Measurements from ENCODE around the gene TXNIP. TPM values are rescaled to one million over a fixed set of nuclear protein-coding genes. Genes with fewer than 3 reads are reported as not detected.
A peak's percentile ranks its signal among the peaks of the same experiment; 100 is the strongest.

TXNIP gene
- total RNA-seq, 1 experiment from 2014 or later, result 2.5 TPM

GRCh38 chr1:145962157-145963102, 33.9 kb downstream of the TXNIP start:
- H3K4me2 ChIP-seq (ENCODE audit: low read length), result peak overlapping the region; percentile 80
- peak overlapping the region; percentile 67 for H3K9ac ChIP-seq (ENCODE audit: low read length)
- peak overlapping the region; percentile 1 for H2AFZ ChIP-seq (ENCODE audit: low read depth, low read length, poor library complexity, severe bottlenecking)
- ChIA-PET CTCF (no interaction called here), RAD21 (ENCODE audit: low non-redundant PET in 1 of 2, low total read pairs in 2 of 2, uncharacterized antibody in 2 of 2, unreplicated experiment in 2 of 2) (interaction anchor here in 1 of 2 experiments (0.6 kb wide), 1 partner anchor 76 kb away, joined by 3 read pairs; no protein-coding TSS in a partner anchor), POLR2A (interaction anchor here (0.6 to 2.1 kb wide), 4 partner anchors 17 to 682 kb away, joined by 3 to 22 read pairs (median 6); partner anchors contain the start of gene RBM8A)
- no peaks in the 10 kb centered on the region; a peak in 1 of 4 replicates for H3K9me3 ChIP-seq (ENCODE audit: control insufficient read depth in 1 of 2, insufficient read depth in 1 of 2, low read depth in 1 of 2, low read length in 2 of 2)
- peaks cover 22 to 34% of the 10 kb centered on the region in 2 experiments for H3K4me1 ChIP-seq (ENCODE audit: control insufficient read depth in 1 of 2, insufficient read depth in 2 of 2, low read length in 2 of 2)
- ATAC-seq, result no peak
- no peaks in the 10 kb centered on the region for H3K79me2 ChIP-seq (ENCODE audit: insufficient read depth, low read length)
- H4K20me1 ChIP-seq (ENCODE audit: insufficient read depth), result no peaks in the 10 kb centered on the region
- peak overlapping the region; percentile 39; the same call in 1 of the 2 replicates for H3K27ac ChIP-seq (ENCODE audit: low read depth, low read length)
- intact Hi-C loops (cut with micrococcal nuclease), result loop anchor here (5.0 kb wide), 1 partner anchor 45 kb away; the partner anchor contains the start of gene PEX11B
- TF ChIP-seq CEBPB (IDR thresholded peaks at IDR 0.05; ENCODE audit: low read depth) (no peak), EGR1 (IDR thresholded peaks at IDR 0.05; ENCODE audit: low read depth) (no peak), YY1 (IDR thresholded peaks at IDR 0.05; ENCODE audit: extremely low read depth, insufficient replicate concordance, low read depth, low read length) (no peak), TCF7L2 (IDR thresholded peaks at IDR 0.05; ENCODE audit: borderline replicate concordance, extremely low read depth, insufficient read depth, insufficient read length) (no peak), ZNF274 (IDR thresholded peaks at IDR 0.05; ENCODE audit: low read depth, low read length) (no peak), FOSL1 (IDR thresholded peaks at IDR 0.05; ENCODE audit: low read depth) (no peak), RAD21 (IDR thresholded peaks at IDR 0.05; ENCODE audit: low read depth) (no peak)
- no peak for DNase-seq (ENCODE audit: low read depth, low spot score)
- H3K9me2 ChIP-seq (ENCODE audit: insufficient read depth), result no peaks in the 10 kb centered on the region
- H3K27me3 ChIP-seq (ENCODE audit: insufficient read depth, low read length), result no peaks in the 10 kb centered on the region
- H3K4me3 ChIP-seq (replicated peaks in 1 of 2; ENCODE audit: low read depth in 1 of 2, low read length in 2 of 2), result peak overlapping the region; percentile 41 to 70
- H3K36me3 ChIP-seq (ENCODE audit: control insufficient read depth in 1 of 2, insufficient read depth in 2 of 2, low read length in 2 of 2), result no peaks in the 10 kb centered on the region
- BruUV-seq (replicated peaks), result no TSS peak
